Cardiac septum (tissue), 1 donor: Measurements from ENCODE around the gene KRTAP12-2. TPM values are rescaled to one million over a fixed set of nuclear protein-coding genes. Genes with fewer than 3 reads are reported as not detected.
"Not testable (repeated sequence)": the region's sequence is repeated elsewhere in the genome, so short reads cannot be mapped to it uniquely, and the experiment has no call there.

Source experiments
- DNase-seq: peaks from one replicate; pipeline ENCODE4 v3.0.0-alpha.2; 2020; ENCODE audit warnings: low spot score
- intact Hi-C: fragments of 100-400 bp; cut with DNase I; formaldehyde crosslinking; loops from one replicate; pipeline ENCODE4 v1.14.0; 2022
- total RNA-seq: library from RNA; stranded (reverse); fragmentation: NEBNext Ultra II Directional; extraction: Animal tissue kit (Norgen Biotek cat#: 25700); gene quantifications from one replicate; pipeline ENCODE4 v1.2.1, GENCODE V29; 2021
- donor health status: DM: no; HTN: no; CAD: no.

Gene KRTAP12-2
- total RNA-seq, 1 donor from 2014 or later: not detected

- no peak for DNase-seq
- intact Hi-C loops: no loop called here
Measured at GRCh38 chr21:44636209-44637017, 30.3 kb downstream of the KRTAP12-2 start.

DNA sequence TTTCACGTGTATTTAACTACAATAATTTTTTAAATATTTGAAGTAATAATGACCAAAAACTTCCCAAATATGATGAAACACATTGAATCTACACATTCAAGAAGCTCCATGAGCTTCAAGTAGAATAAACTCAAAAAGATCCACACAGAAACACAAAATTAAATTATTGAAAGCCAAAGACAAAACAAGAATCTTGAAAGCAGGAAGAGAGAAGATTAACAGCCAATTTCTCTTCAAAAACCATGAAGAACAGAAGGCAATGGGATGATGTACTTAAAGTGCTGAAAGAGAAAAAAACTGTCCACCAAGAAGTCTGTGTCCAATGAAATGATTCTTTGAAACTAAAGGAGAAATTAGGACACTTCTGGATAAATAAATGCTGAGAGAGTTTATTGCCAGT, 34.7 kb downstream of the KRTAP12-2 start:
- DNase-seq: no peak
- intact Hi-C loops: no loop called here

DNA sequence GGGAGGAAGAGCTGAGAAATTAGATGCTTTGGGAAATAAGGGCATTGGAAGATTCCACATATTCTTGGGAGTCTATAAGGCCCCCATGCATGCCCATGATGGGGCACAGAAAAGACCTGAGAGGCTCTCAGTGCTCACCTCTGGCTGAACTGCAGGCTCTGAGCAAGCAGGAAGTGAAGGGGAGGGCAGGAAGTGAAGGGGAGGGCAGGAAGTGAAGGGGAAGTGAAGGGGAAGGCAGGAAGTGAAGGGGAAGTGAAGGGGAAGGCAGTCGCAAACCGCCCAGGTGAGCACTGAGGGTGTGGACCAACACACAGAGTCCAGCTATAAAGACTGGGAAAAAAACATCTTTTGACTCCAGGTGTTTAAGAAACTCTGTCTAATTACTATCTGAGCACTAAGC, 36.3 kb downstream of the KRTAP12-2 start:
- intact Hi-C loops: no loop called here
- no peak for DNase-seq

DNA sequence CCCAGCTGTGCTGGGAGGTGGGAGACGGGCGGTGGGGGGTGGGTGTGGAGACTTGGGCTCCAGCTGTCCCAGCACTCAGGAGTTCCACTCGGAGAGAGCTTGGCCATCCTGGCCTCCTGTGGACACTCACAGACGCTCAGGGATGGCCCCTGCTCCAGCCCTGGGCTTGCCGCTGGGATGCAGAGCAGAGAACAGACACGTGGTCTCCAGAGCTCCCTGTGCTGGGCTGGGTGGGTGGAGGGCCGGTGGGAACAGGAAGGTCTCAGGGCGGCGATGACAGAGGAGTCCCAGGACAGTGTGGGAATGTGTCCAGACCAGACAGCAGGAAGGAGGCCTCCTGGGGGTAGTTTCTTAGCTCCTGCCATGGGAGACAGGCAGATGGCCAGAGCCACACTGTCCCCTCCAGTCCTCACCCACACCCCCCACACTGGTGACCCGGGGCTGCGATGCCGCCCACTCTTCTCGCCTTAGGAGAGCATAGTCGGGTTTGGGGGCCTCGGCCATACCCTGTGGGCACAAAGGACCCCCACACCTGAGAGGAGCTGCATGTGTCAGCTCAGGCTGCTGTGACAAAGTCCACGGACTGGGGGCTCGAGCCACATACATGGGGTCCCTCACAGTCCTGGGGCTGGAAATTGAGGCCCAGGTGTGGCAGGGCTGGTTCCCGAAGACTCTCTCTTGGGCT, 37.9 kb downstream of the KRTAP12-2 start:
- DNase-seq: no peak
- intact Hi-C loops: no loop called here

DNA sequence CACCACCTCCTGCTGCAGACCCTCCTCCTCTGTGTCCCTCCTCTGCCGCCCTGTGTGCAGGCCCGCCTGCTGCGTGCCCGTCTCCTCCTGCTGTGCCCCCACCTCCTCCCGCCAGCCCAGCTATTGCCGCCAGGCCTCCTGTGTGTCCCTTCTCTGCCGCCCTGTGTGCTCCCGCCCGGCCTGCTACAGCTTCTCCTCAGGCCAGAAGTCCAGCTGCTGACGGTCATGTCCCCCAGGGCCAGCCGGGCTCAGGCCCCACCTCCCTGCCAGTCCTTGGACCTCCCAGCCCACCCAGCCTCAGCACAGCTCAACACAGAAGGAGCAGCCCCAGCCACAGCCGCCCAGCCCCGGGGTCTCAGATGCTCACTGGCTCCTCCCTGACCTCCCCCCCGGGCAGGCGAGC, 38.9 kb downstream of the KRTAP12-2 start:
- intact Hi-C loops, DNase-seq: not testable (repeated sequence)

GRCh38 chr21:44627181-44627822, 39.4 kb downstream of the KRTAP12-2 start:
- intact Hi-C loops, DNase-seq: not testable (repeated sequence)

DNA sequence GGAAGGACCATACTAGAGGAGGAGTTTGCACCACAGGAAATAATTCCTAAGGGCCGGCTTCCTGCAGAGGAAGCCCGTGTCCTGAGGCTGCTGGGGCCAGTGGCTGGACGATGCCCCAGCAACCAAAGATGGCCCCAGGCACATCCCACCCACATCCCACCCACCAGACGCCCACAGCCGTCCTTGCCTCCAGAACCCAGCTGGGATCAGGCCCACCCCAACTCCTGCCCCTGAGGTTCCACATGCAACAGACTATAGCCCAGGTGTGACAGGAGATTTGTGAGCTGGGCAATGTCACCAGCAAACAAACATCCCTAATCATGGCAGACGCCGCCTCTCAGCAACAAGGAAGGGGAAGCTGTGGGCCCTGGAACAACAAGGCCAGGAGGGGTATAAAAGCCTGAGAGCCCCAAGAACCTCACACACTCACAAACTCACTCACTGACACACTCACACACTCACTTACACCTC, 40.0 kb downstream of the KRTAP12-2 start, which contains the start of gene KRTAP10-9:
Gene KRTAP10-9, plus strand, starts transcription at position 421 of the 471 bp plus-strand sequence. CDS start 79 bp downstream, outside the sequence.
- intact Hi-C loops: no loop called here
- DNase-seq: no peak

DNA sequence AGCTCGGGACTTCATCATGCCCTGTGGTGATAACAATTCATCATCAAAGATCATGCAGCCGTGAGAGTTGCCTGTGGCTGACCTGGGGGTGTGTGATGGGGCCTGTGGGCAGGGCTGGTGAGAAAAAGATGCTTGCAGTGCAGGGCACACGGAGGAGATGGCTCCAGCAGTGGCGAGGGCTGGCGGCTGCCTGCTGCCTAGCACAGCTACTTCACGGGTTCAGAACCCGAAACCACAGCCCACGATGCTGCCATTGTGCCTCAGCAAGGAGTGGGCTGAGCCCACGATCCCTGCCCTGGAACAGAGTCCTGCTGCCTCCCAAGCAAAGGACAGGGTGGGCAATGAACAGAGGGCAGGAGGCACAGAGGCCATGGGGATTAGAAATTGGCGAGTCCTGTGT, 40.5 kb downstream of the KRTAP12-2 start:
- no peak for DNase-seq
- intact Hi-C loops: no loop called here

DNA sequence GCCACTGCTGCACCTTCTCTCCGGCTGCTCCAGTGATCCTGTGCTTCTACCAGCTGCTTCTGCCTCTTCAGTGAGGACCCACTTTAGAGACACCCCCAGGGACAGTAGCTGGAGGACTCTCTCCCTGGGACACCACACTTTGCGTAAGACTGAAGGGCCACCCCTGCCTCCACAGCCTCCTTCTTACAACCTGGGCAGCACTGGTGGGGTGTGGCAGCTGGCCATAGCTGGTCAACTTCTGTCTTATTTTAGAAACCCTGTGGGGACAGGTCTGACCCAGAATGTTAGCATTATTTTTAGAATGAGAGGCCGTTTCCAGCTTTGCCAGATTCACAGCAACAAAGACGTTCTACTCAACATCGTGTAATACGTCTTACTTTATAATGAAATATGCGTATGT, 41.0 kb downstream of the KRTAP12-2 start:
- intact Hi-C loops: no loop called here
- DNase-seq: no peak

DNA sequence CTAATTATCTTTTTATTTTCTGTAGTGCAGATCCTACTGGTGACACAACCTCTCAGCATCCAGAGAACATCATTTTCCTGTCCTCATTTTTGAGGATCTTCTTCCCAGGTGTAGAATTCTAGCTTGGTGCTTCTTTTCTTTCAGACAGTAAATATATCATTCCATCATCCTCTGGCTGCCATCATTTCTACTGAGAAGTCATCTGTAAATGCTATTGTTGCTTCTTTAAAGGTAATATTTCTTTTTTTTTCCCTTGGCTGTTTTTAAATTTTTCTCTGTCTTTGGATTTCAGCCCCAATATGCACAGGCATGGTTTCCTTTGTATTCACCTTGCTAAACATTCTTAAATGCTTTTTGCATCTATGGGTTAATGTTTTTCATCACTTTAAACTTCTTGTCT, 43.2 kb downstream of the KRTAP12-2 start:
- DNase-seq: no peak
- intact Hi-C loops: no loop called here

GRCh38 chr21:44619886-44620285, 46.8 kb downstream of the KRTAP12-2 start:
- no peak for DNase-seq
- intact Hi-C loops: no loop called here

- intact Hi-C loops: no loop called here
- DNase-seq: no peak
Measured at GRCh38 chr21:44618909-44619308, 47.8 kb downstream of the KRTAP12-2 start.

- no peak for DNase-seq
- intact Hi-C loops: no loop called here
Measured at GRCh38 chr21:44618504-44618903, 48.2 kb downstream of the KRTAP12-2 start.

- DNase-seq: no peak
- intact Hi-C loops: no loop called here
Measured at GRCh38 chr21:44617071-44617501, 49.6 kb downstream of the KRTAP12-2 start.

DNA sequence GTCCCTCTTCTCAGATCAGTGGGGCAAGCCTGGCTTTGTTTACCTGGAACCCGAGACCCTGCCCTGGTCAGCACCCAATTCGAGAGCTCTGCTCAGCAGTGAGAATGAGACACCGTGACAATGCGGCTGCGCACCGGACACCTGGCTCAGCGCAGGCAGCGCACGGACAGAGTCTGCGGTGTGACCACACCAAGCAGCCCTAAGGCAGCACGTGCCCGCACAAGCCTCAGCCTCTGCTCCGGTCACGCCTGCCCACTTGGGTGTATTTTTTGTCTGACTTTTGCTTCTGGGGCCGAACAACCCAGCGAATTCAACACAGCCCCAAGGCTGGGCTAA, 50.2 kb downstream of the KRTAP12-2 start:
- no peak for DNase-seq
- intact Hi-C loops: no loop called here

Other genes with a start within 250 kb of the KRTAP12-2 start
- 2.9 TPM for gene LRRC3, start 211.4 kb downstream of the KRTAP12-2 start, total RNA-seq
- gene KRTAP10-1, start 126.7 kb downstream of the KRTAP12-2 start, total RNA-seq: not detected
- gene KRTAP10-2, start 115.4 kb downstream of the KRTAP12-2 start, total RNA-seq: not detected
- gene KRTAP10-3, start 108.1 kb downstream of the KRTAP12-2 start, total RNA-seq: not detected
- gene KRTAP10-4, start 93.2 kb downstream of the KRTAP12-2 start, total RNA-seq: not detected
- not detected for gene KRTAP10-5, start 86.3 kb downstream of the KRTAP12-2 start, total RNA-seq
- gene KRTAP10-6, start 74.4 kb downstream of the KRTAP12-2 start, total RNA-seq: not detected
- not detected for gene KRTAP10-7, start 66.3 kb downstream of the KRTAP12-2 start, total RNA-seq
- gene KRTAP10-8, start 54.8 kb downstream of the KRTAP12-2 start, total RNA-seq: not detected
- not detected for gene KRTAP10-9, start 39.8 kb downstream of the KRTAP12-2 start, total RNA-seq
- gene KRTAP10-10, start 29.6 kb downstream of the KRTAP12-2 start, total RNA-seq: not detected
- gene KRTAP10-11, start 20.5 kb downstream of the KRTAP12-2 start, total RNA-seq: not detected
- not detected for gene KRTAP12-4, start 12.3 kb downstream of the KRTAP12-2 start, total RNA-seq
- not detected for gene KRTAP12-3, start 9.0 kb downstream of the KRTAP12-2 start, total RNA-seq
- not detected for gene KRTAP12-1, start 15.2 kb upstream of the KRTAP12-2 start, total RNA-seq
- not detected for gene KRTAP10-12, start 30.2 kb upstream of the KRTAP12-2 start, total RNA-seq
- gene TSPEAR, start 44.6 kb upstream of the KRTAP12-2 start, total RNA-seq: not detected
- 69.7 TPM for gene UBE2G2, start 134.9 kb upstream of the KRTAP12-2 start, total RNA-seq
- gene SUMO3, start 151.1 kb upstream of the KRTAP12-2 start, total RNA-seq: 66.0 TPM
- gene PTTG1IP, start 206.8 kb upstream of the KRTAP12-2 start, total RNA-seq: 194 TPM